OCI-LY1 (cell line): Measurements from ENCODE around the gene HIRA.

ENCODE experiments used
- CTCF ChIP-seq: fragments of 200-600 bp; sonication (generic), shearing (Covaris generic); IDR thresholded peaks from 2 replicates; pipeline ENCODE4 v1.5.1; 2017; ENCODE audit warnings: mild to moderate bottlenecking, antibody characterized with exemption, low read length, moderate library complexity, mixed read lengths
- EZH2 ChIP-seq: fragments of 200-600 bp; sonication (generic), shearing (Covaris generic); IDR thresholded peaks from 2 replicates; pipeline ENCODE4 v1.8.0; 2017; ENCODE audit warnings: borderline replicate concordance, mixed run types, mild to moderate bottlenecking, antibody characterized with exemption, low read length, moderate library complexity, mixed read lengths

- TF ChIP-seq EZH2, result no peak
- TF ChIP-seq CTCF, result no peak
Observed at GRCh38 chr22:19344420-19344819, 87.1 kb downstream of the HIRA start.
